Caco-2 (cell line): Measurements from ENCODE around the gene ATP11C. TPM values are rescaled to one million over a fixed set of nuclear protein-coding genes. Genes with fewer than 3 reads are reported as not detected.

ENCODE experiments used
- BruUV-seq: library from RNA; stranded (reverse); fragments of 400-500 nt; replicated peaks from 2 replicates; lab custom pipeline; 2021; lab: Mats Ljungman, UMichigan
- CTCF ChIA-PET: fragments of 300-600 bp; sonication (Branson Sonifier 250); formaldehyde crosslinking; loops from one replicate; lab custom pipeline; 2022; ENCODE audit warnings: antibody characterized with exemption; lab: Charles Lee
- POLR2A ChIA-PET: fragments of 300-600 bp; sonication (Branson Sonifier 250); formaldehyde crosslinking; loops from one replicate; lab custom pipeline; 2022; ENCODE audit warnings: antibody characterized with exemption; lab: Charles Lee
- DNase-seq, 2 experiments: peaks; one replicate each; pipeline versions ENCODE4 v3.0.0 to v3.0.0-alpha.2; 2020 to 2022
- H3K27me3 ChIP-seq: replicated peaks from 2 replicates; pipeline ENCODE4 v1.6.0; 2011; ENCODE audit warnings: low read length; ENCODE audit not compliant: control insufficient read depth, insufficient read depth
- H3K36me3 ChIP-seq: 2 replicates; pipeline ENCODE4 v1.5.1; 2011; ENCODE audit warnings: low read length; ENCODE audit not compliant: control insufficient read depth, insufficient read depth
- H3K4me1 ChIP-seq: fragments of 250-450 bp; sonication (Bioruptor Pico); 2 replicates; pipeline ENCODE4 v1.5.1; 2020; ENCODE audit warnings: mild to moderate bottlenecking
- H3K4me3 ChIP-seq: 2 replicates; pipeline ENCODE4 v1.5.1; 2011; ENCODE audit warnings: low read depth, mild to moderate bottlenecking, control low read depth, low read length
- H3K9me3 ChIP-seq: fragments of 250-450 bp; sonication (Bioruptor Pico); 2 replicates; pipeline ENCODE4 v1.5.1; 2020; ENCODE audit warnings: mild to moderate bottlenecking, moderate library complexity
- H3K27ac Mint-ChIP-seq: one replicate; pipeline ENCODE4 v1.8.0; 2022; ENCODE audit warnings: mixed read lengths; ENCODE audit not compliant: unreplicated experiment
- H3K27me3 Mint-ChIP-seq: one replicate; pipeline ENCODE4 v1.8.0; 2022; ENCODE audit warnings: mixed read lengths; ENCODE audit not compliant: insufficient read depth, unreplicated experiment
- H3K36me3 Mint-ChIP-seq: one replicate; pipeline ENCODE4 v1.8.0; 2022; ENCODE audit warnings: mild to moderate bottlenecking, mixed read lengths; ENCODE audit not compliant: insufficient read depth, unreplicated experiment
- H3K4me1 Mint-ChIP-seq: one replicate; pipeline ENCODE4 v1.8.0; 2022; ENCODE audit warnings: low read depth, mixed read lengths; ENCODE audit not compliant: unreplicated experiment
- H3K4me3 Mint-ChIP-seq: one replicate; pipeline ENCODE4 v1.8.0; 2022; ENCODE audit warnings: mild to moderate bottlenecking, moderate library complexity, mixed read lengths; ENCODE audit not compliant: unreplicated experiment
- H3K9me3 Mint-ChIP-seq: one replicate; pipeline ENCODE4 v1.8.0; 2022; ENCODE audit warnings: mixed read lengths; ENCODE audit not compliant: unreplicated experiment
- intact Hi-C: fragments of 100-400 bp; cut with micrococcal nuclease; formaldehyde crosslinking; loops from one replicate; pipeline ENCODE4 v1.10.0; 2022; ENCODE audit not compliant: unreplicated experiment
- total RNA-seq: library from RNA; stranded (reverse); gene quantifications from 2 replicates; pipeline ENCODE4 v1.2.3, GENCODE V29; 2022
- TF ChIP-seq, protein P1 (sequence below), 2 experiments: fragments of 200-600 bp in 1 of 2; IDR thresholded peaks; 1 replicate in 1 of 2; 2 replicates in 1 of 2; pipeline versions ENCODE4 v1.5.1 to v1.8.0; 2011 to 2022; ENCODE audit warnings: antibody characterized with exemption in 1 of 2, control low read depth in 1 of 2, inconsistent platforms in 1 of 2, low read depth in 1 of 2, low read length in 1 of 2, mild to moderate bottlenecking in 1 of 2, moderate library complexity in 1 of 2; ENCODE audit not compliant: insufficient read depth in 1 of 2, severe bottlenecking in 1 of 2, unreplicated experiment in 1 of 2

The ATP11C gene
- total RNA-seq, 1 experiment from 2014 or later = 12.2 TPM

DNA sequence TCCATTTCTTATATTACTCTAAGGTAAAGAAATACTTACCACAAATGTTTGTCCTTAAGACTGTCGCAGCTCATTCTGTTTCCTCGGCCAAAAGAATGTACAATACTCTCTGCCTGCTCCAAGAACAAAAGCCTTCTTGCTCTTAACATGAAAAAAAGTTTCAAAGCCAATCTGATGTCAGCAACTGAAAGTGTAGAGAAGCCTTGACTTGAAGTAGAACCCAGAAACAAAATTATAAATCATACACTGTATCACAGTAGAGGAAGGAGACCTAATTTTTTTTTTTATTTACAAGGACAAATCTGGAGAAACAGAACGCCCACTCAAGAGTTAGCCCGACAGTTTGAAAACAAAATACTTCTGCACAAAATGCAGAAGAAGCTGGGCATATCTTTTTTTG is 224.8 kb downstream of the ATP11C start, which contains the start of gene MCF2:
TSS of gene MCF2 (minus strand) at position 101 of the 400 bp plus-strand sequence. CDS start 56,423 bp downstream, outside the sequence.
- no TSS peak for BruUV-seq
- intact Hi-C loops = no loop called here

DNA sequence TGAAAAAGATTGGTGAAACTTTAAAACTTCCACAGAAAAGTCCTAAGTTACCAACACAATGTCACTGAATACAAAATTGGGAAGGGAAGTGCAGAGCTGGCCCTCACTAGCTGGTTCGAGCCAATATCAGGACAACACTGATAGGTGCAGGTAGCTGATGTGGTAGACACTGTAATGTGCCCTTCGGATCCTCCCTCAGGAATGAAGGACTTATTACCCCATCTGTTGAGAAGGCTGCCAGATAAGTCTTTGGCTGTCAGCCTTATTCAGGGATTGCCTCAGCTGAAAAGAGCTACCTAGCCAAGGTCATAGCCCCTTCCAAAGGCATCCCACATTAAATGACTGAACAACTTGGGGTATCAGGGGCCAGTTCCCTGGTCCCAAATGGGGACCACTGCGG is 230.2 kb downstream of the ATP11C start:
- DNase-seq = no peak
- no peaks in the 10 kb centered on the region for H3K27me3 Mint-ChIP-seq
- Histone ChIP-seq H3K9me3 (no peaks in the 10 kb centered on the region), H3K27me3 (no peaks in the 10 kb centered on the region), H3K4me1 (no peaks in the 10 kb centered on the region), H3K36me3 (no peaks in the 10 kb centered on the region), H3K4me3 (no peak overlapping the region)
- no peaks in the 10 kb centered on the region for H3K9me3 Mint-ChIP-seq
- no peak overlapping the region for H3K27ac Mint-ChIP-seq
- TF ChIP-seq, protein P1, sequence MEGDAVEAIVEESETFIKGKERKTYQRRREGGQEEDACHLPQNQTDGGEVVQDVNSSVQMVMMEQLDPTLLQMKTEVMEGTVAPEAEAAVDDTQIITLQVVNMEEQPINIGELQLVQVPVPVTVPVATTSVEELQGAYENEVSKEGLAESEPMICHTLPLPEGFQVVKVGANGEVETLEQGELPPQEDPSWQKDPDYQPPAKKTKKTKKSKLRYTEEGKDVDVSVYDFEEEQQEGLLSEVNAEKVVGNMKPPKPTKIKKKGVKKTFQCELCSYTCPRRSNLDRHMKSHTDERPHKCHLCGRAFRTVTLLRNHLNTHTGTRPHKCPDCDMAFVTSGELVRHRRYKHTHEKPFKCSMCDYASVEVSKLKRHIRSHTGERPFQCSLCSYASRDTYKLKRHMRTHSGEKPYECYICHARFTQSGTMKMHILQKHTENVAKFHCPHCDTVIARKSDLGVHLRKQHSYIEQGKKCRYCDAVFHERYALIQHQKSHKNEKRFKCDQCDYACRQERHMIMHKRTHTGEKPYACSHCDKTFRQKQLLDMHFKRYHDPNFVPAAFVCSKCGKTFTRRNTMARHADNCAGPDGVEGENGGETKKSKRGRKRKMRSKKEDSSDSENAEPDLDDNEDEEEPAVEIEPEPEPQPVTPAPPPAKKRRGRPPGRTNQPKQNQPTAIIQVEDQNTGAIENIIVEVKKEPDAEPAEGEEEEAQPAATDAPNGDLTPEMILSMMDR (IDR thresholded peaks at IDR 0.05; ENCODE audit: insufficient read depth in 1 of 2, low read depth in 1 of 2, low read length in 1 of 2, severe bottlenecking in 1 of 2, unreplicated experiment in 1 of 2) = no peak
- ChIA-PET CTCF (no interaction called here), POLR2A (no interaction called here)
- H3K4me3 Mint-ChIP-seq = no peak overlapping the region
- intact Hi-C loops = no loop called here
- H3K4me1 Mint-ChIP-seq = no peaks in the 10 kb centered on the region
- H3K36me3 Mint-ChIP-seq = no peaks in the 10 kb centered on the region
- no TSS peak for BruUV-seq

More for the DNA sequence above, 224.8 kb downstream of the ATP11C start, which contains the start of gene MCF2:
- Histone ChIP-seq H3K4me1 (no peaks in the 10 kb centered on the region), H3K4me3 (no peak within 1 kb of the TSS), H3K27me3 (no peaks in the 10 kb centered on the region), H3K36me3 (no peaks in the 10 kb centered on the region), H3K9me3 (no peaks in the 10 kb centered on the region)
- no peak within 1 kb of the TSS for H3K27ac Mint-ChIP-seq
- peaks cover 2% of the 10 kb centered on the region for H3K27me3 Mint-ChIP-seq
- H3K36me3 Mint-ChIP-seq = no peaks in the 10 kb centered on the region
- CTCF ChIA-PET = no interaction called here
- H3K9me3 Mint-ChIP-seq = no peaks in the 10 kb centered on the region
- TF ChIP-seq, protein P1 (IDR thresholded peaks at IDR 0.05; ENCODE audit: insufficient read depth in 1 of 2, low read depth in 1 of 2, low read length in 1 of 2, severe bottlenecking in 1 of 2, unreplicated experiment in 1 of 2) = no peak
- H3K4me1 Mint-ChIP-seq = no peaks in the 10 kb centered on the region
- no peak within 1 kb of the TSS for H3K4me3 Mint-ChIP-seq
- no peak for DNase-seq
- POLR2A ChIA-PET = no interaction called here

DNA sequence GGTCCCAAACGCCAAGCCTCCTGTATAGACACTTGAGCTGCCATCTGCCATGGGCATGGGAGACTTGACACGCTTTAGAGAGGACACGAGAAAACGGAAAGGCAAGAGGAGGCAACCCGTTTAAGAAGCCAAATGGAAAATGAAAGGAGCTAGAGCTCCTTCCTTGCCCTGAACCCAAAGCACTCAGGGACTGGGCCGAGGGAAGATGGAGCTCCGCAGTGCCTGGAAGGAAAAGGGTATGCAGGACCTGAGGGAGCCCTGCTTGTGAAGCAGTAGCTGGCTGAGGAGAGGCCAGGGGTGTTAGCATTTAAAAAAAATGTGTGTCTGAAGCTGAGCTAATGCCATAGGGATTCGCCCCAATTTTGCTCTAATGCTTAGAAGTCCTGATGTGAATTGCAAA is 239.9 kb downstream of the ATP11C start:
- H3K27me3 Mint-ChIP-seq = no peaks in the 10 kb centered on the region

More for the DNA sequence above, 239.9 kb downstream of the ATP11C start:
- ChIA-PET POLR2A (no interaction called here), CTCF (no interaction called here)
- Histone ChIP-seq H3K4me3 (no peak overlapping the region), H3K9me3 (no peaks in the 10 kb centered on the region), H3K4me1 (no peaks in the 10 kb centered on the region), H3K27me3 (no peaks in the 10 kb centered on the region), H3K36me3 (no peaks in the 10 kb centered on the region)
- DNase-seq = no peak
- Mint-ChIP-seq H3K9me3 (no peaks in the 10 kb centered on the region), H3K4me1 (no peaks in the 10 kb centered on the region), H3K4me3 (no peak overlapping the region), H3K27ac (no peak overlapping the region), H3K36me3 (no peaks in the 10 kb centered on the region)
- no TSS peak for BruUV-seq
- TF ChIP-seq, protein P1 (IDR thresholded peaks at IDR 0.05; ENCODE audit: insufficient read depth in 1 of 2, low read depth in 1 of 2, low read length in 1 of 2, severe bottlenecking in 1 of 2, unreplicated experiment in 1 of 2) = no peak
- intact Hi-C loops = no loop called here
